Measurements from ENCODE around the gene KRT75. TPM values are rescaled to one million over a fixed set of nuclear protein-coding genes. Genes with fewer than 3 reads are reported as not detected.

The KRT75 gene
- polyA plus RNA-seq, 1 donor (not counting 4 experiments of a cell fraction or from before 2014, with no cell fraction given) = 59.4 TPM

GRCh38 chr12:52378091-52378490, 56.1 kb downstream of the KRT75 start:
- H3K27ac ChIP-seq (ENCODE audit: control insufficient read depth, insufficient read depth, low read length) = no peak overlapping the region
- DNase-seq (ENCODE audit: low read depth, low spot score) (no peak), FAIRE-seq (no peak)
- no peaks in the 10 kb centered on the region for H3K79me2 ChIP-seq (ENCODE audit: control insufficient read depth, insufficient read depth, low read length)
- H3K9me1 ChIP-seq (ENCODE audit: control insufficient read depth, extremely low read depth, insufficient read depth, low read length) = no peaks in the 10 kb centered on the region
- H3K9ac ChIP-seq (ENCODE audit: control insufficient read depth, extremely low read depth, insufficient read depth, low read length) = no peak overlapping the region
- no peaks in the 10 kb centered on the region for H3K27me3 ChIP-seq (ENCODE audit: control insufficient read depth, extremely low read depth, insufficient read depth, low read length)
- no peaks in the 10 kb centered on the region for H4K20me1 ChIP-seq (ENCODE audit: control insufficient read depth, extremely low read depth, insufficient read depth, low read length)
- TF ChIP-seq CTCF (optimal IDR thresholded peaks at IDR 0.05 in 1 of 3, IDR thresholded peaks at IDR 0.05 in 1 of 3, conservative IDR thresholded peaks at IDR 0.05 in 1 of 3; ENCODE audit: extremely low read depth in 1 of 3, insufficient read depth in 2 of 3, low read length in 3 of 3) (no peak), EZH2 (IDR thresholded peaks at IDR 0.05; ENCODE audit: low read length) (no peak)
- H3K4me2 ChIP-seq (ENCODE audit: control insufficient read depth, extremely low read depth, insufficient read depth, low read depth, low read length) = no peak overlapping the region
- H3K9me3 ChIP-seq (ENCODE audit: control insufficient read depth, low read depth, low read length) = no peaks in the 10 kb centered on the region
- no peaks in the 10 kb centered on the region for H3K4me1 ChIP-seq (ENCODE audit: control insufficient read depth, extremely low read depth, insufficient read depth, low read length)
- no peak overlapping the region for H2AFZ ChIP-seq (ENCODE audit: control insufficient read depth, low read length)
- dilution Hi-C loops (cut with MboI; ENCODE audit: extremely low pct_ligation_motif_present, low sequenced_read_pairs) = no loop called here
- H3K4me3 ChIP-seq (ENCODE audit: control insufficient read depth in 2 of 3, extremely low read depth in 1 of 3, insufficient read depth in 2 of 3, low read depth in 1 of 3, low read length in 3 of 3) = no peak overlapping the region
- no peaks in the 10 kb centered on the region for H3K36me3 ChIP-seq (ENCODE audit: control insufficient read depth in 2 of 2, extremely low read depth in 1 of 2, insufficient read depth in 2 of 2, low read length in 2 of 2)

- FAIRE-seq (no peak), DNase-seq (ENCODE audit: low read depth, low spot score) (no peak)
- H3K36me3 ChIP-seq (ENCODE audit: control insufficient read depth in 2 of 2, extremely low read depth in 1 of 2, insufficient read depth in 2 of 2, low read length in 2 of 2) = no peaks in the 10 kb centered on the region
- H3K79me2 ChIP-seq (ENCODE audit: control insufficient read depth, insufficient read depth, low read length) = no peaks in the 10 kb centered on the region
- H3K4me3 ChIP-seq (ENCODE audit: control insufficient read depth in 2 of 3, extremely low read depth in 1 of 3, insufficient read depth in 2 of 3, low read depth in 1 of 3, low read length in 3 of 3) = no peak overlapping the region
- TF ChIP-seq CTCF (optimal IDR thresholded peaks at IDR 0.05 in 1 of 3, IDR thresholded peaks at IDR 0.05 in 1 of 3, conservative IDR thresholded peaks at IDR 0.05 in 1 of 3; ENCODE audit: extremely low read depth in 1 of 3, insufficient read depth in 2 of 3, low read length in 3 of 3) = no peak
- no peak for TF ChIP-seq EZH2 (IDR thresholded peaks at IDR 0.05; ENCODE audit: low read length)
- no peaks in the 10 kb centered on the region for H3K27me3 ChIP-seq (ENCODE audit: control insufficient read depth, extremely low read depth, insufficient read depth, low read length)
- no peaks in the 10 kb centered on the region for H4K20me1 ChIP-seq (ENCODE audit: control insufficient read depth, extremely low read depth, insufficient read depth, low read length)
- no peak overlapping the region for H3K27ac ChIP-seq (ENCODE audit: control insufficient read depth, insufficient read depth, low read length)
- H3K4me2 ChIP-seq (ENCODE audit: control insufficient read depth, extremely low read depth, insufficient read depth, low read depth, low read length) = no peak overlapping the region
- no peaks in the 10 kb centered on the region for H3K9me3 ChIP-seq (ENCODE audit: control insufficient read depth, low read depth, low read length)
- dilution Hi-C loops (cut with MboI; ENCODE audit: extremely low pct_ligation_motif_present, low sequenced_read_pairs) = no loop called here
- H3K4me1 ChIP-seq (ENCODE audit: control insufficient read depth, extremely low read depth, insufficient read depth, low read length) = no peaks in the 10 kb centered on the region
- no peak overlapping the region for H2AFZ ChIP-seq (ENCODE audit: control insufficient read depth, low read length)
- H3K9ac ChIP-seq (ENCODE audit: control insufficient read depth, extremely low read depth, insufficient read depth, low read length) = no peak overlapping the region
- H3K9me1 ChIP-seq (ENCODE audit: control insufficient read depth, extremely low read depth, insufficient read depth, low read length) = no peaks in the 10 kb centered on the region
These were observed 56.9 kb downstream of the KRT75 start for GRCh38 chr12:52377266-52377665.

Other genes with a start within 250 kb of the KRT75 start
- gene KRT80, start 242.4 kb downstream of the KRT75 start, polyA plus RNA-seq = 3.3 to 7.2 TPM (median 4.1 TPM) in 3 replicates
- 112 to 224 TPM (median 117 TPM) in 3 replicates for gene KRT7, start 201.1 kb downstream of the KRT75 start, polyA plus RNA-seq
- 0.03 TPM in 1 of 3 replicates, not detected in the others for gene KRT86, start 159.7 kb downstream of the KRT75 start, polyA plus RNA-seq
- gene KRT81, start 142.8 kb downstream of the KRT75 start, polyA plus RNA-seq = 0.03 to 0.15 TPM in 2 of 3 replicates, not detected in the other
- gene KRT83, start 113.0 kb downstream of the KRT75 start, polyA plus RNA-seq = not detected in 3 replicates
- gene KRT85, start 66.9 kb downstream of the KRT75 start, polyA plus RNA-seq = not detected in 3 replicates
- 0.05 to 0.13 TPM (median 0.10 TPM) in 3 replicates for gene KRT84, start 48.7 kb downstream of the KRT75 start, polyA plus RNA-seq
- gene KRT82, start 28.0 kb downstream of the KRT75 start, polyA plus RNA-seq = 0.03 TPM in 1 of 3 replicates, not detected in the others
- 1,722 to 4,902 TPM (median 2,016 TPM) in 3 replicates for gene KRT6B, start 17.8 kb upstream of the KRT75 start, polyA plus RNA-seq
- 203 to 1,358 TPM (median 357 TPM) in 3 replicates for gene KRT6C, start 39.4 kb upstream of the KRT75 start, polyA plus RNA-seq
- gene KRT6A, start 58.9 kb upstream of the KRT75 start, polyA plus RNA-seq = 10,395 to 23,012 TPM (median 12,338 TPM) in 3 replicates
- 14,274 to 15,814 TPM (median 15,322 TPM) in 3 replicates for gene KRT5, start 86.0 kb upstream of the KRT75 start, polyA plus RNA-seq
- not detected in 3 replicates for gene KRT71, start 118.8 kb upstream of the KRT75 start, polyA plus RNA-seq
- 0.10 to 0.36 TPM (median 0.17 TPM) in 3 replicates for gene KRT74, start 139.5 kb upstream of the KRT75 start, polyA plus RNA-seq
- not detected in 3 replicates for gene KRT72, start 167.1 kb upstream of the KRT75 start, polyA plus RNA-seq
- 0.03 TPM in 1 of 3 replicates, not detected in the others for gene KRT73, start 184.2 kb upstream of the KRT75 start, polyA plus RNA-seq
- gene KRT2, start 217.8 kb upstream of the KRT75 start, polyA plus RNA-seq = 0.03 to 0.69 TPM (median 0.48 TPM) in 3 replicates
- gene KRT1, start 246.0 kb upstream of the KRT75 start, polyA plus RNA-seq = 26.9 to 93.0 TPM (median 92.2 TPM) in 3 replicates